ENCODE data around the gene SH3PXD2A.

The SH3PXD2A gene

GRCh38 chr10:103800789-103801540, 54.4 kb downstream of the SH3PXD2A start:
- no peak for TF ChIP-seq POLR2AphosphoS5 (IDR thresholded peaks at IDR 0.05; ENCODE audit: low read depth, low read length)
- TF ChIP-seq PAX5 (IDR thresholded peaks at IDR 0.05; ENCODE audit: insufficient read depth, low read length, severe bottlenecking) = no peak
- no peak for TF ChIP-seq SPI1 (IDR thresholded peaks at IDR 0.05; ENCODE audit: low read depth, low read length)
- no peak for TF ChIP-seq POU2F2 (IDR thresholded peaks at IDR 0.05; ENCODE audit: low read depth, low read length)
- TF ChIP-seq TAF1 (IDR thresholded peaks at IDR 0.05; ENCODE audit: low read depth, low read length) = no peak
- TF ChIP-seq POLR2A (IDR thresholded peaks at IDR 0.05; ENCODE audit: low read depth, low read length) = no peak
- FAIRE-seq = peak; percentile 90
- peak; percentile 35 for DNase-seq (ENCODE audit: insufficient read length, low spot score)

- FAIRE-seq (peak; percentile 5), DNase-seq (ENCODE audit: insufficient read length, low spot score) (no peak)
- TF ChIP-seq POU2F2 (IDR thresholded peaks at IDR 0.05; ENCODE audit: low read depth, low read length) (no peak), POLR2AphosphoS5 (IDR thresholded peaks at IDR 0.05; ENCODE audit: low read depth, low read length) (no peak), SPI1 (IDR thresholded peaks at IDR 0.05; ENCODE audit: low read depth, low read length) (no peak), POLR2A (IDR thresholded peaks at IDR 0.05; ENCODE audit: low read depth, low read length) (no peak), TAF1 (IDR thresholded peaks at IDR 0.05; ENCODE audit: low read depth, low read length) (no peak), PAX5 (IDR thresholded peaks at IDR 0.05; ENCODE audit: insufficient read depth, low read length, severe bottlenecking) (no peak)
These were observed 55.3 kb downstream of the SH3PXD2A start for GRCh38 chr10:103800089-103800488.

- DNase-seq (ENCODE audit: insufficient read length, low spot score) = no peak
- TF ChIP-seq SPI1 (IDR thresholded peaks at IDR 0.05; ENCODE audit: low read depth, low read length) (no peak), TAF1 (IDR thresholded peaks at IDR 0.05; ENCODE audit: low read depth, low read length) (no peak), PAX5 (IDR thresholded peaks at IDR 0.05; ENCODE audit: insufficient read depth, low read length, severe bottlenecking) (no peak), POU2F2 (IDR thresholded peaks at IDR 0.05; ENCODE audit: low read depth, low read length) (no peak), POLR2AphosphoS5 (IDR thresholded peaks at IDR 0.05; ENCODE audit: low read depth, low read length) (no peak), POLR2A (IDR thresholded peaks at IDR 0.05; ENCODE audit: low read depth, low read length) (no peak)
These were observed 56.0 kb downstream of the SH3PXD2A start for GRCh38 chr10:103799341-103799740.

GRCh38 chr10:103798511-103798910, 56.9 kb downstream of the SH3PXD2A start:
- no peak for FAIRE-seq
- TF ChIP-seq POU2F2 (IDR thresholded peaks at IDR 0.05; ENCODE audit: low read depth, low read length) (no peak), POLR2AphosphoS5 (IDR thresholded peaks at IDR 0.05; ENCODE audit: low read depth, low read length) (no peak), SPI1 (IDR thresholded peaks at IDR 0.05; ENCODE audit: low read depth, low read length) (no peak), TAF1 (IDR thresholded peaks at IDR 0.05; ENCODE audit: low read depth, low read length) (no peak), POLR2A (IDR thresholded peaks at IDR 0.05; ENCODE audit: low read depth, low read length) (no peak), PAX5 (IDR thresholded peaks at IDR 0.05; ENCODE audit: insufficient read depth, low read length, severe bottlenecking) (no peak)
- no peak for DNase-seq (ENCODE audit: insufficient read length, low spot score)

More at GRCh38 chr10:103799341-103799740, 56.0 kb downstream of the SH3PXD2A start:
- no peak for FAIRE-seq

- FAIRE-seq (no peak), DNase-seq (ENCODE audit: insufficient read length, low spot score) (no peak)
- TF ChIP-seq POLR2AphosphoS5 (IDR thresholded peaks at IDR 0.05; ENCODE audit: low read depth, low read length) (no peak), SPI1 (IDR thresholded peaks at IDR 0.05; ENCODE audit: low read depth, low read length) (no peak), TAF1 (IDR thresholded peaks at IDR 0.05; ENCODE audit: low read depth, low read length) (no peak)
These were observed 57.5 kb downstream of the SH3PXD2A start for GRCh38 chr10:103797857-103798256.

GRCh38 chr10:103795634-103796270, 59.6 kb downstream of the SH3PXD2A start:
- DNase-seq (ENCODE audit: insufficient read length, low spot score) (no peak), FAIRE-seq (no peak)
- no peak for TF ChIP-seq TAF1 (IDR thresholded peaks at IDR 0.05; ENCODE audit: low read depth, low read length)

- TF ChIP-seq POLR2AphosphoS5 (IDR thresholded peaks at IDR 0.05; ENCODE audit: low read depth, low read length) = no peak
- TF ChIP-seq POU2F2 (IDR thresholded peaks at IDR 0.05; ENCODE audit: low read depth, low read length) = no peak
- no peak for TF ChIP-seq POLR2A (IDR thresholded peaks at IDR 0.05; ENCODE audit: low read depth, low read length)
- no peak for TF ChIP-seq TAF1 (IDR thresholded peaks at IDR 0.05; ENCODE audit: low read depth, low read length)
- TF ChIP-seq PAX5 (IDR thresholded peaks at IDR 0.05; ENCODE audit: insufficient read depth, low read length, severe bottlenecking) = no peak
- no peak for TF ChIP-seq SPI1 (IDR thresholded peaks at IDR 0.05; ENCODE audit: low read depth, low read length)
- DNase-seq (ENCODE audit: insufficient read length, low spot score) = no peak
- no peak for FAIRE-seq
These were observed 60.4 kb downstream of the SH3PXD2A start for GRCh38 chr10:103794996-103795395.

GRCh38 chr10:103793920-103794883, 61.2 kb downstream of the SH3PXD2A start:
- DNase-seq (ENCODE audit: insufficient read length, low spot score) = no peak
- no peak for FAIRE-seq
- no peak for TF ChIP-seq POLR2AphosphoS5 (IDR thresholded peaks at IDR 0.05; ENCODE audit: low read depth, low read length)
- no peak for TF ChIP-seq TAF1 (IDR thresholded peaks at IDR 0.05; ENCODE audit: low read depth, low read length)
- no peak for TF ChIP-seq POU2F2 (IDR thresholded peaks at IDR 0.05; ENCODE audit: low read depth, low read length)
- TF ChIP-seq SPI1 (IDR thresholded peaks at IDR 0.05; ENCODE audit: low read depth, low read length) = no peak
- TF ChIP-seq POLR2A (IDR thresholded peaks at IDR 0.05; ENCODE audit: low read depth, low read length) = no peak
- TF ChIP-seq PAX5 (IDR thresholded peaks at IDR 0.05; ENCODE audit: insufficient read depth, low read length, severe bottlenecking) = no peak

- FAIRE-seq (no peak), DNase-seq (ENCODE audit: insufficient read length, low spot score) (no peak)
- TF ChIP-seq POU2F2 (IDR thresholded peaks at IDR 0.05; ENCODE audit: low read depth, low read length) = no peak
- TF ChIP-seq TAF1 (IDR thresholded peaks at IDR 0.05; ENCODE audit: low read depth, low read length) = no peak
- TF ChIP-seq POLR2AphosphoS5 (IDR thresholded peaks at IDR 0.05; ENCODE audit: low read depth, low read length) = no peak
- TF ChIP-seq POLR2A (IDR thresholded peaks at IDR 0.05; ENCODE audit: low read depth, low read length) = no peak
- TF ChIP-seq PAX5 (IDR thresholded peaks at IDR 0.05; ENCODE audit: insufficient read depth, low read length, severe bottlenecking) = no peak
- TF ChIP-seq SPI1 (IDR thresholded peaks at IDR 0.05; ENCODE audit: low read depth, low read length) = no peak
These were observed 61.9 kb downstream of the SH3PXD2A start for GRCh38 chr10:103793429-103793828.

Measured in GM12891 (cell line).